Ovary (tissue), 9 donors: Measurements from ENCODE around the gene CDK11A. TPM values are rescaled to one million over a fixed set of nuclear protein-coding genes. Genes with fewer than 3 reads are reported as not detected.
"Not testable (repeated sequence)": the region's sequence is repeated elsewhere in the genome, so short reads cannot be mapped to it uniquely, and the experiment has no call there.

Experiments used
- DNase-seq, 5 donors: peaks; one replicate each; pipeline ENCODE4 v3.0.0-alpha.2; 2019 to 2020
- H3K27ac ChIP-seq, 2 donors: fragments of 200-600 bp; one replicate each; pipeline versions ENCODE4 v1.5.1 to v1.8.0; 2019 to 2022
- H3K27me3 ChIP-seq: fragments of 200-600 bp; one replicate; pipeline ENCODE4 v1.8.0; 2022
- H3K36me3 ChIP-seq: fragments of 200-600 bp; sonication (generic); one replicate; pipeline ENCODE4 v1.5.1; 2019
- H3K4me1 ChIP-seq: one replicate; pipeline ENCODE4 v1.8.1; 2013; ENCODE audit warnings: mild to moderate bottlenecking, moderate library complexity; ENCODE audit not compliant: insufficient read depth
- H3K4me3 ChIP-seq: fragments of 200-600 bp; sonication (generic); one replicate; pipeline ENCODE4 v1.5.1; 2017
- H3K9me3 ChIP-seq, 2 donors: fragments of 200-600 bp in 1 of 2; sonication (generic) in 1 of 2; one replicate each; pipeline versions ENCODE4 v1.5.1 to v1.8.1; 2013 to 2019; ENCODE audit warnings: mild to moderate bottlenecking in 1 of 2, moderate library complexity in 1 of 2
- CTCF ChIP-seq, 3 donors: fragments of 450-650 bp in 2 of 3; fragments of 200-600 bp in 1 of 3; IDR thresholded peaks; one replicate each; pipeline versions ENCODE4 v1.5.1 to v1.8.0; 2016 to 2022; ENCODE audit warnings: antibody characterized with exemption in 3 of 3, mild to moderate bottlenecking in 1 of 3
- EP300 ChIP-seq: sonication (generic); formaldehyde crosslinking; IDR thresholded peaks from one replicate; pipeline ENCODE4 v1.6.1; 2017; ENCODE audit warnings: antibody characterized with exemption
- POLR2A ChIP-seq: fragments of 450-650 bp; IDR thresholded peaks from one replicate; pipeline ENCODE4 v1.6.1; 2017; ENCODE audit warnings: antibody characterized with exemption, mild to moderate bottlenecking, moderate library complexity
- WGBS, 3 donors: extraction: QIAGEN DNeasy Blood & Tissue Kit in 1 of 3; methylation state at CpG; one replicate each; pipeline versions ENCODE4 v1.1.5 to v1.1.7; 2013 to 2017; 5-methylcytosine and 5-hydroxymethylcytosine counted together
- intact Hi-C, 4 donors: fragments of 100-400 bp; cut with DNase I; formaldehyde crosslinking; loops; one replicate each; pipeline versions ENCODE4 v1.11.0 to v1.15.1; 2022 to 2023
- polyA plus RNA-seq, 2 donors: library from polyadenylated mRNA; stranded (reverse); fragments of 200-250 nt in 1 of 2; fragments of 350-450 nt in 1 of 2; fragmentation: Illumina TruSeq in 1 of 2; extraction: RNeasy Lipid Tissue Mini Kit (QIAGEN cat#74804) in 1 of 2; gene quantifications; one replicate each; pipeline ENCODE4 v1.2.3, GENCODE V29; 2013 to 2014
- total RNA-seq, 7 donors: library from RNA; depleted of rRNA in 2 of 7; stranded (reverse); fragments of >200 nt in 2 of 7; fragmentation: NEBNext Ultra II Directional in 3 of 7; extraction: Animal tissue kit (Norgen Biotek cat#: 25700) in 3 of 7; gene quantifications; one replicate each; pipeline versions ENCODE4 v1.1.0 to v1.2.4, GENCODE V29; 2016 to 2023
- donor health status: DM: no; HTN: no; CAD: no; lungs with moderate emphysema.
- donor health status: DM: no; HTN: no; CAD: no.
- donor health status: Bipolar disorder and iron deficiency.
- donor health status: DM: yes; HTN: yes; CAD: no.
- donor health status: DM: no; HTN: no; CAD: no.
- donor health status: DM: yes; HTN: yes; CAD: no.

CDK11A gene
- total and polyA plus RNA-seq, 9 donors: 16.7 to 51.3 (median 28.6) TPM

GRCh38 chr1:1658583-1659549 lies 65.3 kb downstream of the CDK11A start, which contains the start of gene CDK11B:
TSS of gene CDK11B (minus strand) at chr1:1659004. CDS start at chr1:1657485, 1,519 bp downstream.
- H3K9me3 ChIP-seq, intact Hi-C loops, H3K4me1 ChIP-seq, H3K27me3 ChIP-seq, H3K36me3 ChIP-seq: not testable (repeated sequence)
- peak within 1 kb of the TSS; percentile 88 to 100 for H3K27ac ChIP-seq
- TF ChIP-seq CTCF (IDR thresholded peaks at IDR 0.05): peak in 2 of 3 donors; percentile 37 to 45
- peak; percentile 63 for TF ChIP-seq POLR2A
- peak; percentile 68 for TF ChIP-seq EP300
- DNase-seq: peak; percentile 93 to 99 (median 95)
- H3K4me3 ChIP-seq: peak within 1 kb of the TSS; percentile 74
- 0 to 1% (median 0%) methylated on average over 60 to 64 of the region's 96 CpGs for WGBS, 3 donors

Other genes with a start within 250 kb of the CDK11A start
- gene ATAD3A, start 212.2 kb downstream of the CDK11A start, total RNA-seq: 10 to 100 TPM in 6 of 7 donors, 1 to 10 TPM in 1; 7.6 to 23.9 (median 17.8) TPM
- gene ATAD3A, start 212.2 kb downstream of the CDK11A start, polyA plus RNA-seq: 10 to 100 TPM in 1 of 2 donors, 1 to 10 TPM in 1; 2.8 to 11.0 TPM
- gene TMEM240, start 183.7 kb downstream of the CDK11A start, total RNA-seq: 10 to 100 TPM in 3 of 7 donors, 1 to 10 TPM in 4; 6.2 to 20.8 (median 9.9) TPM
- gene TMEM240, start 183.7 kb downstream of the CDK11A start, polyA plus RNA-seq: 10 to 100 TPM in 1 of 2 donors, not detected in 1; 30.3 TPM
- gene SSU72, start 149.5 kb downstream of the CDK11A start, total RNA-seq: 100 to 1,000 TPM in 6 of 7 donors, 10 to 100 TPM in 1; 91.9 to 119 (median 113) TPM
- gene SSU72, start 149.5 kb downstream of the CDK11A start, polyA plus RNA-seq: 100 to 1,000 TPM in 1 of 2 donors, 10 to 100 TPM in 1; 72.3 to 107 TPM
- gene FNDC10, start 124.2 kb downstream of the CDK11A start, total RNA-seq: 1 to 10 TPM in 5 of 7 donors, under 1 TPM in 2; 0.33 to 3.2 (median 2.0) TPM
- 1 to 10 TPM in 1 of 2 donors, not detected in 1; 1.5 TPM for gene FNDC10, start 124.2 kb downstream of the CDK11A start, polyA plus RNA-seq
- gene MIB2, start 108.9 kb downstream of the CDK11A start, total RNA-seq: 100 to 1,000 TPM in 2 of 7 donors, 10 to 100 TPM in 5; 68.8 to 110 (median 81.6) TPM
- gene MIB2, start 108.9 kb downstream of the CDK11A start, polyA plus RNA-seq: 10 to 100 TPM in 1 of 2 donors, 1 to 10 TPM in 1; 1.8 to 71.1 TPM
- gene MMP23B, start 92.2 kb downstream of the CDK11A start, total RNA-seq: 100 to 1,000 TPM in 3 of 7 donors, 10 to 100 TPM in 4; 25.4 to 128 (median 84.8) TPM
- gene MMP23B, start 92.2 kb downstream of the CDK11A start, polyA plus RNA-seq: 10 to 100 TPM in 1 of 2 donors, under 1 TPM in 1; 0.88 to 32.9 TPM
- gene CDK11B, start 65.4 kb downstream of the CDK11A start, total RNA-seq: 10 to 100 TPM; 12.8 to 28.0 (median 21.3) TPM
- 10 to 100 TPM; 30.1 to 34.5 TPM for gene CDK11B, start 65.4 kb downstream of the CDK11A start, polyA plus RNA-seq
- gene SLC35E2B, start 31.6 kb downstream of the CDK11A start, total RNA-seq: 10 to 100 TPM; 30.0 to 59.2 (median 45.0) TPM
- 10 to 100 TPM; 24.7 to 38.2 TPM for gene SLC35E2B, start 31.6 kb downstream of the CDK11A start, polyA plus RNA-seq
- 10 to 100 TPM; 45.1 to 76.0 (median 62.7) TPM for gene NADK, start 54.1 kb upstream of the CDK11A start, total RNA-seq
- 10 to 100 TPM; 21.8 to 57.0 TPM for gene NADK, start 54.1 kb upstream of the CDK11A start, polyA plus RNA-seq
- gene GNB1, start 166.7 kb upstream of the CDK11A start, total RNA-seq: 100 to 1,000 TPM in 6 of 7 donors, 10 to 100 TPM in 1; 92.9 to 314 (median 255) TPM
- 100 to 1,000 TPM; 137 to 262 TPM for gene GNB1, start 166.7 kb upstream of the CDK11A start, polyA plus RNA-seq
- gene CALML6, start 190.9 kb upstream of the CDK11A start, total RNA-seq: under 1 TPM in 6 of 7 donors, not detected in 1; 0.10 to 0.43 (median 0.14) TPM
- under 1 TPM in 1 of 2 donors, not detected in 1; 0.04 TPM for gene CALML6, start 190.9 kb upstream of the CDK11A start, polyA plus RNA-seq
- 1 to 10 TPM; 1.6 to 3.3 (median 2.3) TPM for gene TMEM52, start 194.9 kb upstream of the CDK11A start, total RNA-seq
- gene TMEM52, start 194.9 kb upstream of the CDK11A start, polyA plus RNA-seq: 1 to 10 TPM in 1 of 2 donors, under 1 TPM in 1; 0.42 to 1.4 TPM